AG04449 (cell line): ENCODE results near the gene ZIC1.

ENCODE experiments used
- CTCF ChIA-PET: fragments of 350-600 bp; formaldehyde crosslinking; extraction: SDS; loops from one replicate; lab custom pipeline; 2021; ENCODE audit warnings: antibody characterized with exemption; lab: Yijun Ruan, JAX
- POLR2A ChIA-PET: fragments of 400-600, 350-600 bp; formaldehyde crosslinking; extraction: SDS; loops from one replicate; lab custom pipeline; 2020; ENCODE audit warnings: antibody characterized with exemption, inconsistent platforms; lab: Yijun Ruan, JAX
- DNase-seq: peaks from one replicate; pipeline ENCODE4 v3.0.0-alpha.2; 2010; ENCODE audit warnings: low read depth, low spot score
- H3K4me3 ChIP-seq: 2 replicates; pipeline ENCODE4 v1.5.1; 2011; ENCODE audit warnings: low read depth, mild to moderate bottlenecking, control low read depth, low read length
- CTCF ChIP-seq: IDR thresholded peaks from one replicate; pipeline ENCODE4 v1.5.1; 2011; ENCODE audit warnings: mild to moderate bottlenecking, moderate library complexity, low read length, control low read depth, inconsistent platforms; ENCODE audit not compliant: insufficient read depth; ENCODE audit errors: missing control alignments

ZIC1 gene

GRCh38 chr3:147365196-147366115, 43.7 kb upstream of the ZIC1 start:
- CTCF ChIA-PET, result interaction anchor here (0.6 kb wide), 1 partner anchor 181 kb away, joined by 3 read pairs; no protein-coding TSS in a partner anchor
- no peak for TF ChIP-seq CTCF
- no peak for DNase-seq
- no peak overlapping the region for H3K4me3 ChIP-seq
- POLR2A ChIA-PET, result no interaction called here

GRCh38 chr3:147367676-147368075, 41.5 kb upstream of the ZIC1 start:
- CTCF ChIA-PET, result interaction anchor here (1.4 kb wide), 1 partner anchor 10 kb away, joined by 3 read pairs; no protein-coding TSS in a partner anchor
- no peak for TF ChIP-seq CTCF
- H3K4me3 ChIP-seq, result no peak overlapping the region
- DNase-seq, result no peak
- POLR2A ChIA-PET, result no interaction called here

- no peak overlapping the region for H3K4me3 ChIP-seq
- DNase-seq, result no peak
- TF ChIP-seq CTCF, result no peak
- ChIA-PET POLR2A (no interaction called here), CTCF (interaction anchor here (1.1 to 1.4 kb wide), 2 partner anchors 11 to 176 kb away, joined by 3 to 4 read pairs; no protein-coding TSS in a partner anchor)
These were observed 41.0 kb upstream of the ZIC1 start for GRCh38 chr3:147368151-147368550.

- ChIA-PET CTCF (interaction anchor here (0.9 to 1.4 kb wide), 3 partner anchors 11 to 177 kb away, joined by 3 to 4 read pairs (median 3); no protein-coding TSS in a partner anchor), POLR2A (no interaction called here)
- DNase-seq, result no peak
- no peak for TF ChIP-seq CTCF
- H3K4me3 ChIP-seq, result no peak overlapping the region
These were observed 40.5 kb upstream of the ZIC1 start for GRCh38 chr3:147368561-147369221.

- ChIA-PET CTCF (interaction anchor here (0.9 to 1.4 kb wide), 4 partner anchors 12 to 177 kb away, joined by 3 to 4 read pairs (median 3); no protein-coding TSS in a partner anchor), POLR2A (no interaction called here)
- H3K4me3 ChIP-seq, result no peak overlapping the region
- no peak for TF ChIP-seq CTCF
- no peak for DNase-seq
These were observed 39.9 kb upstream of the ZIC1 start for GRCh38 chr3:147369231-147369630.

- ChIA-PET POLR2A (no interaction called here), CTCF (interaction anchor here (0.9 to 1.1 kb wide), 3 partner anchors 9 to 40 kb away, joined by 3 read pairs; no protein-coding TSS in a partner anchor)
- H3K4me3 ChIP-seq, result no peak overlapping the region
- DNase-seq, result no peak
- no peak for TF ChIP-seq CTCF
These were observed 39.5 kb upstream of the ZIC1 start for GRCh38 chr3:147369661-147370123.
